ENCODE results near the gene HOMER3.
A peak's percentile ranks its signal among the peaks of the same experiment; 100 is the strongest.
"Not testable (repeated sequence)": the region's sequence is repeated elsewhere in the genome, so short reads cannot be mapped to it uniquely, and the experiment has no call there.

HOMER3 gene

DNA sequence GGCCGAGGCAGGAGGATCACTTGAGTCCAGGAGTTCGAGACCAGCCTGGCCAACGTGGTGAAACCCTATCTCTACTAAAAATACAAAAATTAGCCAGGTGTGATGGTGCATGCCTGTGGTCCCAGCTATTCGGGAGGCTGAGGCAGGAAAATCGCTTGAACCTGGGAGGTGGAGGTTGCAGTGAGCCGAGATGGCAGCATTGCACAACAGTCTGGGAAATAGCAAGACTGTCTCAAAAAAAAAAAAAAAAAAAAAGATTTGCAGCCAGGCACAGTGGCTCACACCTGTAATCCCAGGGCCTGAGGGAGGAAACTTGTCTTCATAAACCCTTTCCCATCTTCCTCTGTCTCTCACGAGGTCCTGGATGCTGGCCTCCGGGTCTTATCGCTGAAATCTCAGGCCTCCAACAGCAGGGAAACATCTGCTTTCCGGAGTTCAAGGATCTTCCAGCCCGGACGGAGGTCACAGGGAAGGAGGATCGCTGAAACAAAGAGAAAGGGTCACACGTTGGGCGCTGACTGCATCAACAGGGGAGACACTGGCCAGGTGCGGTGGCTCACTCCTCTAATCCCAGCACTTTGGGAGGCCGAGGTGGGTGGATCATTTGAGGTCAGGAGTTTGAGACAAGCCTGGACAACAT, 11.5 kb upstream of the HOMER3 start:
- not testable (repeated sequence) for DNase-seq

GRCh38 chr19:18951721-18952281, 10.8 kb upstream of the HOMER3 start:
- DNase-seq = no peak

DNA sequence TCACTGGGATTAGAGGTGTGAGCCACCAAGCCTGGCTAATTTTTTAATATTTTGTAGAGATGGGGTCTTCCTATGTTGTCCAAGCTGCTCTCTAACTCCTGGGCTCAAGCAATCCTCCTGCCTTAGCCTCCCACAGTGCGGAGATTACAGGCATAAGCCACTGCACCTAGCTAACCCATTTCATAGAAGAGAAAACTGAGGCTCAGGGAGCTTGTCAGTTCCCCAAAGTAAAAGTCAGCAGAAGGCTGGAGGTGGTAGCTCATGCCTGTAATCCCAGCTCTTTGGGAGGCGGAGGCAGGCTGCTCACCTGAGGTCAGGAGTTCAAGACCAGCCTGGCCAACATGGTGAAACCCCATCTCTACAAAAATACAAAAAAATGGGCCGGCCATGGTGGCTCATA, 8.8 kb upstream of the HOMER3 start:
- no peak for DNase-seq

GRCh38 chr19:18948976-18949356, 7.9 kb upstream of the HOMER3 start:
- DNase-seq = no peak

- no peak for DNase-seq
Measured at GRCh38 chr19:18948075-18948975, 7.3 kb upstream of the HOMER3 start.

GRCh38 chr19:18946918-18947317, 5.9 kb upstream of the HOMER3 start:
- DNase-seq = no peak

DNA sequence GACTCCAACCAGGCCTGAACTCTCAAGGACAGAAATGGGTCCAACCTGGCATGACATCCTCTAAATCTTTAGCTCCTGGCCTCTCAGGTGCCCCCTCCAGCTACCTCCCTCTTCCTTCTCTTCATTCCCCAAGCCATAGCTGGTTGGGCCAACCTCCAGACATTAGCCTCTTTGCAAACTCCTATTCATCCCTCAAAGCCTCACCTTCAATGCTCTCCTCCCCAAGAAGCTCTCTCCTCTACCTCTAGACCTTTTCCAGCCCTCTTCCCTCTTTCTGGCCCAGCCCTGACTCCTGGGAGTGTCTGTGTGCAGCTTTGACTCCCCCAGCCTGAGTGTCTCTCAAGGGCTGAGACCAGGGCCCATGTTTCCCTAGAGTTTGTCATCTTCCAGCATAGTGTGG, 5.3 kb upstream of the HOMER3 start:
- no peak for DNase-seq

GRCh38 chr19:18945297-18945696, 4.3 kb upstream of the HOMER3 start:
- no peak for DNase-seq

- DNase-seq = no peak
Measured at GRCh38 chr19:18943465-18943864, 2.4 kb upstream of the HOMER3 start.

- DNase-seq = no peak
Measured at GRCh38 chr19:18942692-18943091, 1.7 kb upstream of the HOMER3 start.

DNA sequence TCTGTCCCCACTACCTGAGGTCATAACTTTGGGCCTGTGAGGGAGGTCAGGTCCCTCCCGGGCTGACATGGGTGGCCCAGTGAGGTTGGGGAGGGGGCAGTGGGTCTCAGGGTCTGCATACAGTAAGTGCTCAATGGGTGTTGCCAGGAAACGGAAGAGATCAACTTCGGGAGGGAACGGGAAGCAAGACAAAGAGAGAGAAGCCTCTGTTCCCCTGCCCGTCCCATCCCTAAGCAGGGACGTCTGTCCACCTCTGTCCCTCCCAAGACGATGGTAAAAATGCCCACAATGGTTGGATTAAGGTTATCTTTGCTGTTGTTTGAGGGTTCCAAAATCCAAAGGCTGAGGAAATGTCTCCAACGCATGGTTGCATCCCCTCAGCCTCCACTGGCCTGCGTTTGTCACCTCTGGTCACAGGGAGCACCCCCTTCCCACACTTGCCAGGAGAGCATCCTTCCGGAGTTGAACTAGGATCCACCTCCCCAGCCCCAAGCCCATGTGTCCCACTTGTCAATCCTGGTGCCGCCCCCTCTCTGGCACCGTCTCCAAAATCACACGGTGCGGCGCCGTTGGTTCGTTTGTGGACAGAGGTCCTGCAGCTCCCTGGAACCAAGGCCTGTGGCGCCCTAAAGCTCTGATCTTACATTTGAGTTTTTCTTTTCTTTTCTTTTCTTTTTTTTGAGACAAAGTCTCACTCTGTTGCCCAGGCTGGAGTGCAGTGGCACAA, 774 bp upstream of the HOMER3 start:
- no peak for DNase-seq

- peak; percentile 22 for DNase-seq
Measured at GRCh38 chr19:18939922-18940768, 872 bp downstream of the HOMER3 start.

- DNase-seq = no peak
Measured at GRCh38 chr19:18939163-18939562, 1.9 kb downstream of the HOMER3 start.

DNA sequence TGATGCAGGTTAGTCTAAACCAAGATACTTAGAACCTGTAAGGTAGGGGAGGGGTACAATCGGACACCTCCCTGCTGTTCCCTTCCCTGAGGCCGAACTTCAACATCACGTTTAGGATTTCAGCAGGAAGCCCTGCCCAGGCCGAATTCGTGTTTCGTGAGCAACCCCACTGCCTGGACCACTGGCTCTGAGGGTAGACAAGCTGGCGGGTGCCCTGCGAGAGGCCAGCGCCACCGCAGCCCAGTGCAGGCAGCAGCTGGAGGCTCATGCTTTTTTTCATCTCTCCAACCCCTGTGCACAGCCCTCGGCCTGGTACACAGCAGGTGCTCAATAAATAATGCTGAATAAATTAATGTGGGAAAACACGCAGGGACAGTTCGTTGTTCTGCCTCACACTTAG, 7.7 kb downstream of the HOMER3 start:
- no peak for DNase-seq

- DNase-seq = peak; percentile 92
Measured at GRCh38 chr19:18932216-18932841, 8.7 kb downstream of the HOMER3 start.

DNA sequence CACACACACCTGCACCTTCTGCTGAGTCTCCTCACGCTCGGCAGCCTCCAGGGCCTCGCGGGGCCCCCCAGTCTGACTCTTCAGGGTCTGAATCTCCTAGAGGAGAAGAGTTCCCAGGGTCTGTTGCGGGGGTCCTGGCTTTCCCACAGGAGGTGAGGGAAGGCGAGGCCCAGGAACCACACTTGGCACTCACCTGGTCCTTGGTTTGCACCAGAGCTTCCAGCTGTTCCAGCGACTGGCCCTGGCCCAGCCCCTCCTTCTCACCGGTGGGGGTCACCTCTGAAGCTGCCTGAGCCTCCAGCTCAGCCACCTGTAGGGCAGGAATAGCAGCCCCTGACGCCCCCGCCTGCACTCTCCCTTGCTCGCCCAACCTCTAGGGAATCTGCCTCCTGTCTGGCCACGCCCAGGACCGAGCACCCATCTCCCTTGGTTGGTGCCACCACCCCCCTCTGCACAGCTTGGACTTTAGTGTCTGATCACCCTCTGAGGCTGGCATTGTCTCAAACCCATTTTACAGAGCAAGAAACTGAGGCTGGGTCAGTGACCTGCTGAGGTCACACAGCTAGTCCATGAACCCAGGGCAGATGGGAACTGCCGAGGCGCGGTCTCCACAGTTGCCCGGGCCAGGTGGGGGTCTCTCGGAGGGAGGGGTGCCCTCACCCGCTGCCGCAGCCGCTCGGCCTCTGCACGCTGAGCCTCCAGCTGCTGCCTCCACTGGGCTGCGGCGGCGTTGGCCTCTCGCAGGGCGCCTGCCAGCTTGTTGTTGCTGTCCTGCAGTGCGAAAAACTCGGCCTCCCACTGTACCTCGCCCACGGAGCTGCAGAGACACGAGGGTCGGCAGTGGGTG, 9.5 kb downstream of the HOMER3 start:
- no peak for DNase-seq

- no peak for DNase-seq
Measured at GRCh38 chr19:18929311-18929710, 11.7 kb downstream of the HOMER3 start.

DNA sequence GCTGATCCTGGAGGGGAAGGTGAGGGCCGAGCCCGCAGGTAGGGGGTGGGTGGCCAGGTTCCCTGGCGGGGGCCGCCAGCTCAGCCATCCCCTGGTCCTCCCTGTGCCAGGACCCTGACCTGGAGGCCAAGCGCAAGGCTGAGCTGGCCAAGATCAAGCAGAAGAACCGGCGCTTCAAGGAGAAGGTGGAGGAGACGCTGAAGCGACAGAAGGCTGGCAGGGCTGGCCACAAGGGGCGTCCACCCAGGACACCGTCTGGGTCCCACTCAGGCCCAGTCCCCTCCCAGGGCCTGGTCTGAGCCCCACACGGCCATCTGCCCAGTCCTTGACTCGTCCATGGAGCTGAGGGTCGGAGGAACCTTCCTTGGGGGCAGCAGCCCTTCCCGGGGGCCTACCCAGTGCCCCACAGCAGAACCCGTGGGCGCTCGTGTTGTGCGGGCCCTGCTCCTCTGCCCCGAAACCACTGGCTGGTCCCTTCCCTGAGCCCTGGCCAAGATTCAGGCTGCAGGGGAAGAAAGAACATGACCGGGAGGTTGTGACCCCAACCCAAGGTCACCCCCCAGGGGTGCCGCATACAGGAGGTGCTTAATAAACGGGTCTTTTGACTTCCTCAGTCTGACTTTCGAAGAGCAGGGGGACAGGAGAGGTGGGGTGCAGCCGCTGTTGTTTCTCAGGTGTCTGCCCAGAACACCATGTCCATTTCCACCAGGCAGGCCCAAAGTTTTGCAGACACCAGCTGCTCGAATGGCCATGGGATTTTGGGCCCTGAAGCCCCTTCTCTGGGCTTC, 12.8 kb downstream of the HOMER3 start:
- no peak for DNase-seq

DNA sequence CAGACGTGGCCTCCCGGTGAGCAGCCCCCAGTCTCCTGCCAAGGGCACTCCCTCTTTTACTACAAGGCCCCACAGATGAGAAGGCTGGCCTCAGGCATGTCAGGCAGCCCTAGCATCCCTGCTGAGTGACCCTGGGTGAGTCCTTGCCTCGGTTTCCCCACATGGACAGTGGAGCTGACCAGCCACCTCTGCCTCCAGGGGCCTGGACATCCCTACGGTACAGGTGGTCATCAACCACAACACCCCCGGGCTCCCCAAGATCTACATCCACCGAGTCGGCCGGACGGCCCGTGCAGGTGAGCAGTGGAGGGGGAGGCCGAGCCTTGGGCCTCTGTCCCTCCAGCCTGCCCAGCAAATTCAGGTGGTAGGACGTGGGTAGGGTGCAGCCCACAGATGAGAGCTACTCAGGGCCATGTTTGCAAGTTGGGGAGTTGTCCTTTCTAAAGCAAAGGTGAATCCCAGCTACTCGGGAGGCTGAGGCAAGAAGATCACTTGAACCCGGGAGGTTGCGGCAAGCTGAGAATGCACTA, 16.3 kb downstream of the HOMER3 start:
- DNase-seq = no peak
